ENCODE results near the gene INMT.

- TF ChIP-seq REST (IDR thresholded peaks at IDR 0.05; ENCODE audit: low read depth, low read length) (no peak), MAX (IDR thresholded peaks at IDR 0.05; ENCODE audit: low read depth) (no peak), POLR2AphosphoS5 (IDR thresholded peaks at IDR 0.05; ENCODE audit: low read depth, low read length) (no peak), CTCF (IDR thresholded peaks at IDR 0.05) (no peak), GABPA (IDR thresholded peaks at IDR 0.05; ENCODE audit: low read depth) (no peak), MEF2A (IDR thresholded peaks at IDR 0.05; ENCODE audit: borderline replicate concordance, low read depth) (no peak), YY1 (IDR thresholded peaks at IDR 0.05; ENCODE audit: low read depth) (no peak)
Measured at GRCh38 chr7:30721211-30721610, 30.7 kb upstream of the INMT start.

Data from SK-N-SH (cell line).